Panc1 (cell line): ENCODE data around the gene BOLA2B. TPM values are rescaled to one million over a fixed set of nuclear protein-coding genes. Genes with fewer than 3 reads are reported as not detected.
"Not testable (repeated sequence)": the region's sequence is repeated elsewhere in the genome, so short reads cannot be mapped to it uniquely, and the experiment has no call there.

Experiments used
- ATAC-seq: fragments of 200-7000 bp; cut with Tn5 transposase; 2 replicates; pipeline ENCODE4 v1.9.1; 2020; ENCODE audit warnings: mild to moderate bottlenecking, moderate library complexity
- BruUV-seq: library from RNA; stranded (reverse); fragments of 400-500 nt; replicated peaks from 2 replicates; lab custom pipeline; 2021; lab: Mats Ljungman, UMichigan
- CTCF ChIA-PET: fragments of 300-600 bp; sonication (Branson Sonifier 250); formaldehyde crosslinking; loops from one replicate; lab custom pipeline; 2022; ENCODE audit warnings: antibody characterized with exemption; lab: Charles Lee
- POLR2A ChIA-PET: fragments of 300-600 bp; sonication (Branson Sonifier 250); formaldehyde crosslinking; loops from one replicate; lab custom pipeline; 2022; ENCODE audit warnings: antibody characterized with exemption; lab: Charles Lee
- DNase-seq: peaks from one replicate; pipeline ENCODE4 v3.0.0-alpha.2; 2010; ENCODE audit warnings: low read depth, low spot score
- H3K27ac ChIP-seq: 2 replicates; pipeline ENCODE4 v1.5.1; 2011; ENCODE audit warnings: mild to moderate bottlenecking, low read length, inconsistent platforms
- H3K27me3 ChIP-seq: fragments of 200-500 bp; sonication (Bioruptor generic); 2 replicates; pipeline ENCODE4 v1.6.0; 2014; ENCODE audit warnings: low read length, inconsistent platforms; ENCODE audit not compliant: control insufficient read depth, insufficient read depth
- H3K36me3 ChIP-seq: fragments of 200-500 bp; sonication (Bioruptor generic); 2 replicates; pipeline ENCODE4 v1.5.1; 2014; ENCODE audit warnings: inconsistent platforms, mild to moderate bottlenecking, low read length, moderate library complexity; ENCODE audit not compliant: control insufficient read depth, insufficient read depth
- H3K4me1 ChIP-seq: 2 replicates; pipeline ENCODE4 v1.5.1; 2011; ENCODE audit warnings: inconsistent platforms, mild to moderate bottlenecking, low read length, moderate library complexity; ENCODE audit not compliant: control insufficient read depth, insufficient read depth
- H3K4me3 ChIP-seq, 2 experiments: 2 replicates each; pipeline ENCODE4 v1.5.1; 2011 to 2012; ENCODE audit warnings: low read depth in 2 of 2, low read length in 2 of 2, mild to moderate bottlenecking in 2 of 2, inconsistent platforms in 1 of 2, moderate library complexity in 1 of 2
- H3K9me3 ChIP-seq: fragments of 200-500 bp; sonication (Bioruptor generic); 2 replicates; pipeline ENCODE4 v1.5.1; 2014; ENCODE audit warnings: low read depth, mild to moderate bottlenecking, inconsistent platforms, low read length, moderate library complexity; ENCODE audit not compliant: control insufficient read depth, insufficient read depth
- POLR2AphosphoS5 ChIP-seq: IDR thresholded peaks from 2 replicates; pipeline ENCODE4 v1.6.1; 2012; ENCODE audit warnings: mild to moderate bottlenecking, low read depth, low read length, moderate library complexity
- SIN3A ChIP-seq: IDR thresholded peaks from 2 replicates; pipeline ENCODE4 v1.6.1; 2012; ENCODE audit warnings: low read depth, mild to moderate bottlenecking, low read length, moderate library complexity, borderline replicate concordance; ENCODE audit not compliant: insufficient read depth
- TCF7L2 ChIP-seq: IDR thresholded peaks from 2 replicates; pipeline ENCODE4 v1.6.1; 2011; ENCODE audit warnings: mild to moderate bottlenecking, low read depth, low read length, inconsistent platforms
- in situ Hi-C: cut with HindIII; loops from 2 replicates; pipeline ENCODE4 v1.10.0; 2016; ENCODE audit warnings: low sequenced_read_pairs, low pct_unique_long_range_greater_than_20kb
- intact Hi-C: fragments of 100-400 bp; cut with micrococcal nuclease; formaldehyde crosslinking; loops from one replicate; pipeline ENCODE4 v1.10.0; 2022; ENCODE audit not compliant: unreplicated experiment
- total RNA-seq: library from RNA; stranded (reverse); gene quantifications from one replicate; pipeline ENCODE4 v1.2.1, GENCODE V29; 2021; ENCODE audit not compliant: unreplicated experiment
- TF ChIP-seq, protein P1 (sequence below): fragments of 450-650 bp; IDR thresholded peaks from 2 replicates; pipeline ENCODE4 v1.5.1; 2017; ENCODE audit warnings: mild to moderate bottlenecking
- TF ChIP-seq, protein P2 (sequence below), 2 experiments: IDR thresholded peaks; 2 replicates each; pipeline ENCODE4 v1.6.1; 2011 to 2012; ENCODE audit warnings: low read depth in 2 of 2, control low read depth in 1 of 2, low read length in 1 of 2, mild to moderate bottlenecking in 1 of 2, moderate library complexity in 1 of 2; ENCODE audit not compliant: insufficient read depth in 1 of 2

BOLA2B gene
- total RNA-seq, 1 experiment from 2014 or later = 178 TPM

DNA sequence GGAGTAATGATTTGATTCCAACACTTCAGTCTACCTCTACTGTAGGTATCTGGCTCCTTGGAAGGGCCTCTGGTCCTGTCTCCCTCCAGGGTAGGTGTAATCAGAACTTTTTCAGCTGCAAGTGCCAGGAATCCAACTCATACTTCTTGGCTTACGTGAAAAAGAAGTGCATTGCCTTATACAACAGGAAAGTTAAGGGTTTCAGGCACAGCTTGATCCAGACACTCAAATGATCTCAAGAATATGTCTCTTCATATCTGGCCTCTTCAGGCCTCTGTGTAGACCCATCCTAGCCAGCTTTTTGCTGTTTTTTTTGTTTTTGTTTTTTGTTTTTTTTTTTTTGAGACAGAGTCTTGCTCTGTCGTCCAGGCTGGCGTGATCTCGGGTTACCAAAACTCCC is 14.3 kb downstream of the BOLA2B start:
- DNase-seq = no peak
- Histone ChIP-seq H3K27me3 (no peaks in the 10 kb centered on the region), H3K4me1 (no peaks in the 10 kb centered on the region), H3K27ac (no peak overlapping the region), H3K36me3 (no peaks in the 10 kb centered on the region), H3K9me3 (no peaks in the 10 kb centered on the region), H3K4me3 (no peak overlapping the region)
- intact Hi-C loops = no loop called here
- in situ Hi-C loops = no loop called here
- TF ChIP-seq, protein P1, sequence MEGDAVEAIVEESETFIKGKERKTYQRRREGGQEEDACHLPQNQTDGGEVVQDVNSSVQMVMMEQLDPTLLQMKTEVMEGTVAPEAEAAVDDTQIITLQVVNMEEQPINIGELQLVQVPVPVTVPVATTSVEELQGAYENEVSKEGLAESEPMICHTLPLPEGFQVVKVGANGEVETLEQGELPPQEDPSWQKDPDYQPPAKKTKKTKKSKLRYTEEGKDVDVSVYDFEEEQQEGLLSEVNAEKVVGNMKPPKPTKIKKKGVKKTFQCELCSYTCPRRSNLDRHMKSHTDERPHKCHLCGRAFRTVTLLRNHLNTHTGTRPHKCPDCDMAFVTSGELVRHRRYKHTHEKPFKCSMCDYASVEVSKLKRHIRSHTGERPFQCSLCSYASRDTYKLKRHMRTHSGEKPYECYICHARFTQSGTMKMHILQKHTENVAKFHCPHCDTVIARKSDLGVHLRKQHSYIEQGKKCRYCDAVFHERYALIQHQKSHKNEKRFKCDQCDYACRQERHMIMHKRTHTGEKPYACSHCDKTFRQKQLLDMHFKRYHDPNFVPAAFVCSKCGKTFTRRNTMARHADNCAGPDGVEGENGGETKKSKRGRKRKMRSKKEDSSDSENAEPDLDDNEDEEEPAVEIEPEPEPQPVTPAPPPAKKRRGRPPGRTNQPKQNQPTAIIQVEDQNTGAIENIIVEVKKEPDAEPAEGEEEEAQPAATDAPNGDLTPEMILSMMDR = no peak
- TF ChIP-seq, protein P2, sequence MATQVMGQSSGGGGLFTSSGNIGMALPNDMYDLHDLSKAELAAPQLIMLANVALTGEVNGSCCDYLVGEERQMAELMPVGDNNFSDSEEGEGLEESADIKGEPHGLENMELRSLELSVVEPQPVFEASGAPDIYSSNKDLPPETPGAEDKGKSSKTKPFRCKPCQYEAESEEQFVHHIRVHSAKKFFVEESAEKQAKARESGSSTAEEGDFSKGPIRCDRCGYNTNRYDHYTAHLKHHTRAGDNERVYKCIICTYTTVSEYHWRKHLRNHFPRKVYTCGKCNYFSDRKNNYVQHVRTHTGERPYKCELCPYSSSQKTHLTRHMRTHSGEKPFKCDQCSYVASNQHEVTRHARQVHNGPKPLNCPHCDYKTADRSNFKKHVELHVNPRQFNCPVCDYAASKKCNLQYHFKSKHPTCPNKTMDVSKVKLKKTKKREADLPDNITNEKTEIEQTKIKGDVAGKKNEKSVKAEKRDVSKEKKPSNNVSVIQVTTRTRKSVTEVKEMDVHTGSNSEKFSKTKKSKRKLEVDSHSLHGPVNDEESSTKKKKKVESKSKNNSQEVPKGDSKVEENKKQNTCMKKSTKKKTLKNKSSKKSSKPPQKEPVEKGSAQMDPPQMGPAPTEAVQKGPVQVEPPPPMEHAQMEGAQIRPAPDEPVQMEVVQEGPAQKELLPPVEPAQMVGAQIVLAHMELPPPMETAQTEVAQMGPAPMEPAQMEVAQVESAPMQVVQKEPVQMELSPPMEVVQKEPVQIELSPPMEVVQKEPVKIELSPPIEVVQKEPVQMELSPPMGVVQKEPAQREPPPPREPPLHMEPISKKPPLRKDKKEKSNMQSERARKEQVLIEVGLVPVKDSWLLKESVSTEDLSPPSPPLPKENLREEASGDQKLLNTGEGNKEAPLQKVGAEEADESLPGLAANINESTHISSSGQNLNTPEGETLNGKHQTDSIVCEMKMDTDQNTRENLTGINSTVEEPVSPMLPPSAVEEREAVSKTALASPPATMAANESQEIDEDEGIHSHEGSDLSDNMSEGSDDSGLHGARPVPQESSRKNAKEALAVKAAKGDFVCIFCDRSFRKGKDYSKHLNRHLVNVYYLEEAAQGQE (IDR thresholded peaks at IDR 0.05; ENCODE audit: insufficient read depth in 1 of 2, low read depth in 2 of 2, low read length in 1 of 2) = no peak
- TF ChIP-seq SIN3A (no peak), POLR2AphosphoS5 (no peak), TCF7L2 (no peak)
- CTCF ChIA-PET = interaction anchor here (0.7 kb wide), 1 partner anchor 86 kb away, joined by 3 read pairs; no protein-coding TSS in a partner anchor
- no TSS peak for BruUV-seq
- POLR2A ChIA-PET = no interaction called here
- no peak for ATAC-seq

DNA sequence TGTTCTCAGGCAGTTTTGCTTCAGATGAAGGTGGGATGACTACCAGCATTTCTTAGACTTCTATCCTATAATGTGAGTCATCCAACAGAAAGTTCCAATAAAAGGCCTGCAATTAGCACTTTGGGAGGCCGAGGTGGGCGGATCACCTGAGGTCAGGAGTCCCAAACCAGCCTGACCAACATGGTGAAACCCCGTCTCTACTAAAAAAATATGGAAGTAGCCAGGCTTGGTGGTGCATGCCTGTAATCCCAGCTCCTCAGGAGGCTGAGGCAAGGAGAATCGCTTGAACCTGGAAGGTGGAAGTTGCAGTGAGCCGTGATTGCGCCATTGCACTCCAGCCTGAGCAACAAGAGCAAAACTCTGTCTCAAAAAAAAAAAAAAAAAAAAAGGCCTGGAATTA is 16.6 kb downstream of the BOLA2B start:
- H3K4me3 ChIP-seq, BruUV-seq, H3K27ac ChIP-seq, H3K36me3 ChIP-seq, ATAC-seq, POLR2A ChIA-PET, H3K27me3 ChIP-seq, in situ Hi-C loops, DNase-seq, intact Hi-C loops, H3K9me3 ChIP-seq, H3K4me1 ChIP-seq: not testable (repeated sequence)
- CTCF ChIA-PET = interaction anchor here (0.6 kb wide), 1 partner anchor 635 kb away, joined by 5 read pairs; no protein-coding TSS in a partner anchor

DNA sequence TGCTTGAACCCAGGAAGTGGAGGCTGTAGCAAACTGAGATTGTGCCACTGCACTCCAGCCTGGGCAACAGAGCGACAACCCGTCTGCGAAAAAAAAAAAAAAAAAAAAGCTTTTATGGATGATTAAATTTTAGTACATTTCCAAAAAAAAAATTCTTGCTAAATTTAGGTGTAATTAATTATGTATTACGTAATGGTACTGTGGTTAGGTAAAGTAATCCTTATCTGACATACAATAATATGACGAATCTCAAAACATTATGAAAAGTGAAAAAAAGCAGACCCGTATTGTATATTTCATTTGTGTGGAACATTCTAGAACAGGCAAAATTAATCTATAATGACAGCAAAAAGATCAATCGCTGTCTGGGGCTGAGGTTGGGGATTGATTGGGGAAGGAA is 20.4 kb downstream of the BOLA2B start:
- Histone ChIP-seq H3K27ac (no peak overlapping the region), H3K4me1 (no peaks in the 10 kb centered on the region), H3K4me3 (no peak overlapping the region), H3K27me3 (no peaks in the 10 kb centered on the region), H3K9me3 (no peaks in the 10 kb centered on the region), H3K36me3 (no peaks in the 10 kb centered on the region)
- DNase-seq (no peak), ATAC-seq (no peak)
- CTCF ChIA-PET = interaction anchor here (0.6 kb wide), 1 partner anchor 132 kb away, joined by 10 read pairs; no protein-coding TSS in a partner anchor
- no TSS peak for BruUV-seq
- in situ Hi-C loops (no loop called here), intact Hi-C loops (no loop called here)
- POLR2A ChIA-PET = no interaction called here
- TF ChIP-seq, protein P2 (IDR thresholded peaks at IDR 0.05; ENCODE audit: insufficient read depth in 1 of 2, low read depth in 2 of 2, low read length in 1 of 2) = no peak

DNA sequence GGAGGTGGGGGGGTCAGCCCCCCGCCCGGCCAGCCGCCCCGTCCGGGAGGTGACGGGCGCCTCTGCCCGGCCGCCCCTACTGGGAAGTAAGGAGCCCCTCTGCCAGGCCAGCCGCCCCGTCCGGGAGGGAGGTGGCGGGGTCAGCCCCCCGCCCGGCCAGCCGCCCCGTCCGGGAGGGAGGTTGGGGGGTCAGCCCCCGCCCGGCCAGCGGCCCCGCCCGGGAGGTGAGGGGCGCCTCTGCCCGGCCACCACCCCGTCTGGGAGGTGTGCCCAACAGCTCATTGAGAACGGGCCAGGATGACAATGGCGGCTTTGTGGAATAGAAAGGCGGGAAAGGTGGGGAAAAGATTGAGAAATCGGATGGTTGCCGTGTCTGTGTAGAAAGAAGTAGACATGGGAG is 23.3 kb downstream of the BOLA2B start:
- not testable (repeated sequence) for H3K4me3 ChIP-seq

More for the DNA sequence above, 23.3 kb downstream of the BOLA2B start:
- DNase-seq, CTCF ChIA-PET, ATAC-seq, H3K9me3 ChIP-seq, H3K36me3 ChIP-seq, H3K27me3 ChIP-seq, in situ Hi-C loops, H3K27ac ChIP-seq, POLR2A ChIA-PET, H3K4me1 ChIP-seq, BruUV-seq, intact Hi-C loops: not testable (repeated sequence)
